Measurements from ENCODE around the gene CTNNBIP1. TPM values are rescaled to one million over a fixed set of nuclear protein-coding genes. Genes with fewer than 3 reads are reported as not detected.

The CTNNBIP1 gene
- total RNA-seq, 3 donors from 2014 or later (not counting 1 experiment from before 2014, with no cell fraction given) = 26.4 to 31.0 (median 29.8) TPM

GRCh38 chr1:9873385-9873784 is 36.7 kb downstream of the CTNNBIP1 start:
- Histone ChIP-seq H3K9me3 (ENCODE audit: control insufficient read depth, insufficient read depth, low read length) (no peaks in the 10 kb centered on the region), H3K27ac (ENCODE audit: low read length) (no peak overlapping the region), H3K4me1 (ENCODE audit: control insufficient read depth, insufficient read depth, low read length) (peaks cover 8% of the 10 kb centered on the region), H3K27me3 (ENCODE audit: control insufficient read depth, insufficient read depth, low read length) (no peaks in the 10 kb centered on the region), H3K36me3 (ENCODE audit: control insufficient read depth, insufficient read depth, low read length) (peaks cover 10% of the 10 kb centered on the region), H3K4me3 (ENCODE audit: low read length) (no peak overlapping the region)
- 89% methylated on average over 5 of the region's 5 CpGs for WGBS (ENCODE audit: insufficient coverage)
- ATAC-seq (no peak), DNase-seq (no peak)
- Mint-ChIP-seq H3K36me3 (no peaks in the 10 kb centered on the region), H3K27me3 (ENCODE audit: low read depth in 2 of 2) (no peaks in the 10 kb centered on the region), H3K9me3 (no peaks in the 10 kb centered on the region), H3K27ac (no peak overlapping the region), H3K4me1 (peaks cover 10 to 12% of the 10 kb centered on the region in 2 donors), H3K4me3 (no peak overlapping the region)
- no peak for TF ChIP-seq CTCF (IDR thresholded peaks at IDR 0.05)
- intact Hi-C loops (cut with micrococcal nuclease) = no loop called here

- Histone ChIP-seq H3K4me1 (ENCODE audit: control insufficient read depth, insufficient read depth, low read length) (peaks cover 9% of the 10 kb centered on the region), H3K4me3 (ENCODE audit: low read length) (no peak overlapping the region), H3K27ac (ENCODE audit: low read length) (no peak overlapping the region), H3K9me3 (ENCODE audit: control insufficient read depth, insufficient read depth, low read length) (no peaks in the 10 kb centered on the region), H3K36me3 (ENCODE audit: control insufficient read depth, insufficient read depth, low read length) (peaks cover 15% of the 10 kb centered on the region), H3K27me3 (ENCODE audit: control insufficient read depth, insufficient read depth, low read length) (no peaks in the 10 kb centered on the region)
- no peak overlapping the region for H3K4me3 Mint-ChIP-seq
- TF ChIP-seq CTCF (IDR thresholded peaks at IDR 0.05) = no peak
- ATAC-seq (no peak), DNase-seq (no peak)
- H3K27ac Mint-ChIP-seq = no peak overlapping the region
- intact Hi-C loops (cut with micrococcal nuclease) = no loop called here
- H3K27me3 Mint-ChIP-seq (ENCODE audit: low read depth in 2 of 2) = no peaks in the 10 kb centered on the region
- no peaks in the 10 kb centered on the region for H3K36me3 Mint-ChIP-seq
- WGBS (ENCODE audit: insufficient coverage) = 92% methylated on average over 11 of the region's 11 CpGs
- no peaks in the 10 kb centered on the region for H3K9me3 Mint-ChIP-seq
- peaks cover 10 to 12% of the 10 kb centered on the region in 2 donors for H3K4me1 Mint-ChIP-seq
Measured at GRCh38 chr1:9872430-9873165, 37.5 kb downstream of the CTNNBIP1 start.

GRCh38 chr1:9871707-9872425 is 38.2 kb downstream of the CTNNBIP1 start:
- H3K4me1 Mint-ChIP-seq = peaks cover 11 to 18% of the 10 kb centered on the region in 2 donors
- no peak for ATAC-seq
- Histone ChIP-seq H3K27me3 (ENCODE audit: control insufficient read depth, insufficient read depth, low read length) (no peaks in the 10 kb centered on the region), H3K4me1 (ENCODE audit: control insufficient read depth, insufficient read depth, low read length) (peaks cover 14% of the 10 kb centered on the region), H3K27ac (ENCODE audit: low read length) (no peak overlapping the region), H3K4me3 (ENCODE audit: low read length) (no peak overlapping the region), H3K9me3 (ENCODE audit: control insufficient read depth, insufficient read depth, low read length) (no peaks in the 10 kb centered on the region), H3K36me3 (ENCODE audit: control insufficient read depth, insufficient read depth, low read length) (peaks cover 16% of the 10 kb centered on the region)
- no peak overlapping the region for H3K4me3 Mint-ChIP-seq
- H3K27ac Mint-ChIP-seq = no peak overlapping the region
- intact Hi-C loops (cut with micrococcal nuclease) = no loop called here
- DNase-seq = no peak
- H3K27me3 Mint-ChIP-seq (ENCODE audit: low read depth in 2 of 2) = no peaks in the 10 kb centered on the region
- H3K9me3 Mint-ChIP-seq = no peaks in the 10 kb centered on the region
- no peak for TF ChIP-seq CTCF (IDR thresholded peaks at IDR 0.05)
- no peaks in the 10 kb centered on the region for H3K36me3 Mint-ChIP-seq
- WGBS (ENCODE audit: insufficient coverage) = 94% methylated on average over 20 of the region's 20 CpGs
